Middle frontal gyrus (tissue), 1 donor: ENCODE results near the gene ABHD8.
"Not testable (repeated sequence)": the region's sequence is repeated elsewhere in the genome, so short reads cannot be mapped to it uniquely, and the experiment has no call there.

ENCODE experiments used
- DNase-seq: peaks from one replicate; pipeline ENCODE4 v3.0.0-alpha.2; 2015; ENCODE audit warnings: low spot score; ENCODE audit errors: extremely low spot score

The ABHD8 gene

GRCh38 chr19:17296976-17297375 lies 6.2 kb downstream of the ABHD8 start:
- no peak for DNase-seq

- DNase-seq, result no peak
These were observed 7.0 kb downstream of the ABHD8 start for GRCh38 chr19:17296273-17296672.

GRCh38 chr19:17295551-17295950 lies 7.7 kb downstream of the ABHD8 start:
- DNase-seq, result not testable (repeated sequence)

- DNase-seq, result no peak
These were observed 9.0 kb downstream of the ABHD8 start for GRCh38 chr19:17294051-17294891.

- no peak for DNase-seq
These were observed 9.6 kb downstream of the ABHD8 start for GRCh38 chr19:17293605-17294004.

GRCh38 chr19:17292301-17293074 lies 10.7 kb downstream of the ABHD8 start:
- DNase-seq, result peak; percentile 23

GRCh38 chr19:17289489-17289888 lies 13.7 kb downstream of the ABHD8 start:
- DNase-seq, result no peak

- no peak for DNase-seq
These were observed 16.5 kb downstream of the ABHD8 start for GRCh38 chr19:17286752-17287151.

GRCh38 chr19:17286263-17286662 lies 17.0 kb downstream of the ABHD8 start:
- no peak for DNase-seq

GRCh38 chr19:17285415-17286135 lies 17.6 kb downstream of the ABHD8 start:
- no peak for DNase-seq

GRCh38 chr19:17283504-17283996 lies 19.7 kb downstream of the ABHD8 start:
- DNase-seq, result no peak

GRCh38 chr19:17282488-17283125 lies 20.6 kb downstream of the ABHD8 start:
- DNase-seq, result peak; percentile 12

- no peak for DNase-seq
These were observed 21.6 kb downstream of the ABHD8 start, which contains the start of gene ANKLE1 for GRCh38 chr19:17281391-17282304. Gene ANKLE1, plus strand, starts transcription at chr19:17281901. Its CDS starts 20 bp downstream, at chr19:17281921.

GRCh38 chr19:17279436-17279835 lies 23.8 kb downstream of the ABHD8 start:
- no peak for DNase-seq

- DNase-seq, result no peak
These were observed 27.6 kb downstream of the ABHD8 start for GRCh38 chr19:17275441-17276175.

- DNase-seq, result not testable (repeated sequence)
These were observed 28.3 kb downstream of the ABHD8 start for GRCh38 chr19:17274892-17275291.

GRCh38 chr19:17268754-17269153 lies 34.5 kb downstream of the ABHD8 start:
- no peak for DNase-seq

GRCh38 chr19:17266975-17267788 lies 36.0 kb downstream of the ABHD8 start, which contains the start of gene BABAM1:
Gene BABAM1, plus strand, starts transcription at chr19:17267443. Its CDS starts 1,364 bp downstream, at chr19:17268807.
- DNase-seq, result peak; percentile 95
